HCT116 (cell line): ENCODE results near the gene LRRC72. TPM values are rescaled to one million over a fixed set of nuclear protein-coding genes. Genes with fewer than 3 reads are reported as not detected.

Experiments used
- ATAC-seq: fragments of 200-7000 bp; cut with Tn5 transposase; 2 replicates; pipeline ENCODE4 v1.9.1; 2020; ENCODE audit warnings: mild to moderate bottlenecking, moderate library complexity
- BruUV-seq: library from RNA; stranded (reverse); fragments of 400-500 nt; replicated peaks from 2 replicates; lab custom pipeline; 2021; lab: Mats Ljungman, UMichigan
- CTCF ChIA-PET: fragments of 300-600 bp; sonication (Branson Sonifier 250); formaldehyde crosslinking; loops from one replicate; lab custom pipeline; 2021; ENCODE audit warnings: antibody characterized with exemption; lab: Charles Lee
- POLR2A ChIA-PET: fragments of 300-600, 350-600 bp; sonication (Branson Sonifier 250); formaldehyde crosslinking; loops from one replicate; lab custom pipeline; 2021; ENCODE audit warnings: antibody characterized with exemption; lab: Charles Lee
- RAD21 ChIA-PET, 2 experiments: fragments of 300-600 bp; sonication (Branson Sonifier 250); formaldehyde crosslinking; loops; one replicate each; lab custom pipeline; 2023; ENCODE audit warnings: low total read pairs in 2 of 2; ENCODE audit not compliant: uncharacterized antibody in 2 of 2, unreplicated experiment in 2 of 2, low non-redundant PET in 1 of 2; lab: Charles Lee
- DNase-seq: peaks from one replicate; pipeline ENCODE4 v3.0.0-alpha.2; 2010; ENCODE audit warnings: low read depth, low spot score
- H2AFZ ChIP-seq: fragments of 200-600 bp; shearing (Covaris generic), sonication (generic); 2 replicates; pipeline ENCODE4 v1.6.1; 2017; ENCODE audit warnings: low read depth, mixed run types, mixed read lengths, antibody characterized with exemption, low read length; ENCODE audit not compliant: poor library complexity, severe bottlenecking
- H3K27ac ChIP-seq: 2 replicates; pipeline ENCODE4 v1.5.1; 2012; ENCODE audit warnings: low read depth, low read length
- H3K27me3 ChIP-seq: fragments of 200-600 bp; sonication (generic); 2 replicates; pipeline ENCODE4 v1.6.1; 2016; ENCODE audit warnings: mixed run types, low read length, mixed read lengths; ENCODE audit not compliant: insufficient read depth
- H3K36me3 ChIP-seq, 2 experiments: fragments of 200-500 bp in 1 of 2; fragments of 200-600 bp in 1 of 2; sonication (Bioruptor generic) in 1 of 2; sonication (generic) in 1 of 2; 2 replicates each; pipeline versions ENCODE4 v1.5.1 to v1.6.1; 2014 to 2016; ENCODE audit warnings: low read length in 2 of 2, inconsistent platforms in 1 of 2, mixed read lengths in 1 of 2, mixed run types in 1 of 2; ENCODE audit not compliant: insufficient read depth in 2 of 2, control insufficient read depth in 1 of 2
- H3K4me1 ChIP-seq, 2 experiments: fragments of 200-600 bp in 1 of 2; sonication (generic) in 1 of 2; 2 replicates each; pipeline versions ENCODE4 v1.5.1 to v1.6.1; 2012 to 2017; ENCODE audit warnings: low read length in 2 of 2, inconsistent platforms in 1 of 2, mild to moderate bottlenecking in 1 of 2, mixed read lengths in 1 of 2, mixed run types in 1 of 2, moderate library complexity in 1 of 2; ENCODE audit not compliant: insufficient read depth in 2 of 2, control insufficient read depth in 1 of 2
- H3K4me2 ChIP-seq: fragments of 200-600 bp; sonication (generic); 2 replicates; pipeline ENCODE4 v1.6.1; 2017; ENCODE audit warnings: mixed run types, low read length, mixed read lengths
- H3K4me3 ChIP-seq, 2 experiments: fragments of 200-600 bp in 1 of 2; sonication (generic) in 1 of 2; replicated peaks in 1 of 2; 2 replicates each; pipeline ENCODE4 v1.5.1; 2011 to 2016; ENCODE audit warnings: low read length in 2 of 2, control low read depth in 1 of 2, low read depth in 1 of 2, mild to moderate bottlenecking in 1 of 2, mixed read lengths in 1 of 2, mixed run types in 1 of 2
- H3K79me2 ChIP-seq: fragments of 200-600 bp; sonication (generic); 2 replicates; pipeline ENCODE4 v1.6.1; 2017; ENCODE audit warnings: mild to moderate bottlenecking, mixed run types, low read length, moderate library complexity, mixed read lengths; ENCODE audit not compliant: insufficient read depth
- H3K9ac ChIP-seq: fragments of 200-600 bp; sonication (generic); 2 replicates; pipeline ENCODE4 v1.6.1; 2016; ENCODE audit warnings: low read length, mixed read lengths
- H3K9me2 ChIP-seq: fragments of 200-600 bp; sonication (generic), shearing (Covaris generic); 2 replicates; pipeline ENCODE4 v1.6.1; 2017; ENCODE audit warnings: mixed run types, mild to moderate bottlenecking, moderate library complexity; ENCODE audit not compliant: insufficient read depth
- H3K9me3 ChIP-seq, 2 experiments: fragments of 200-500 bp in 1 of 2; fragments of 200-600 bp in 1 of 2; sonication (Bioruptor generic) in 1 of 2; sonication (generic) in 1 of 2; 2 replicates each; pipeline ENCODE4 v1.6.1; 2014 to 2017; ENCODE audit warnings: low read length in 2 of 2, mixed read lengths in 2 of 2, inconsistent platforms in 1 of 2, low read depth in 1 of 2, mild to moderate bottlenecking in 1 of 2, mixed run types in 1 of 2, moderate library complexity in 1 of 2; ENCODE audit not compliant: control insufficient read depth in 1 of 2, insufficient read depth in 1 of 2
- H4K20me1 ChIP-seq: fragments of 200-600 bp; sonication (generic), shearing (Covaris generic); 2 replicates; pipeline ENCODE4 v1.6.1; 2017; ENCODE audit warnings: mixed run types, mild to moderate bottlenecking, moderate library complexity; ENCODE audit not compliant: insufficient read depth
- CBX3 ChIP-seq: IDR thresholded peaks from 2 replicates; pipeline ENCODE4 v1.6.1; 2012; ENCODE audit warnings: low read depth
- CEBPB ChIP-seq: IDR thresholded peaks from 2 replicates; pipeline ENCODE4 v1.6.1; 2012; ENCODE audit warnings: low read depth
- EGR1 ChIP-seq: IDR thresholded peaks from 2 replicates; pipeline ENCODE4 v1.6.1; 2012; ENCODE audit warnings: low read depth
- ELF1 ChIP-seq: IDR thresholded peaks from 2 replicates; pipeline ENCODE4 v1.6.1; 2012; ENCODE audit warnings: low read depth, borderline replicate concordance
- EZH2 ChIP-seq: fragments of 200-600 bp; sonication (generic); IDR thresholded peaks from 2 replicates; pipeline ENCODE4 v1.6.1; 2017; ENCODE audit warnings: antibody characterized with exemption, mixed run types
- FOSL1 ChIP-seq: IDR thresholded peaks from 2 replicates; pipeline ENCODE4 v1.6.1; 2012; ENCODE audit warnings: low read depth
- JUND ChIP-seq: IDR thresholded peaks from 2 replicates; pipeline ENCODE4 v1.6.1; 2012
- POLR2A ChIP-seq: IDR thresholded peaks from 2 replicates; pipeline ENCODE4 v1.7.0; 2011; ENCODE audit warnings: borderline replicate concordance; ENCODE audit not compliant: insufficient read depth, insufficient read length; ENCODE audit errors: extremely low read depth
- RAD21 ChIP-seq: IDR thresholded peaks from 2 replicates; pipeline ENCODE4 v1.6.1; 2012; ENCODE audit warnings: low read depth, mild to moderate bottlenecking
- SIN3A ChIP-seq: IDR thresholded peaks from 2 replicates; pipeline ENCODE4 v1.6.1; 2012; ENCODE audit warnings: low read depth
- SRF ChIP-seq: IDR thresholded peaks from 2 replicates; pipeline ENCODE4 v1.6.1; 2012; ENCODE audit warnings: low read depth
- TCF7L2 ChIP-seq: IDR thresholded peaks from 2 replicates; pipeline ENCODE4 v1.7.0; 2011; ENCODE audit warnings: borderline replicate concordance, inconsistent platforms; ENCODE audit not compliant: insufficient read depth, insufficient read length; ENCODE audit errors: extremely low read depth
- YY1 ChIP-seq: IDR thresholded peaks from 2 replicates; pipeline ENCODE4 v1.6.1; 2011; ENCODE audit warnings: low read length, low read depth, moderate library complexity, mild to moderate bottlenecking; ENCODE audit not compliant: insufficient replicate concordance; ENCODE audit errors: extremely low read depth
- ZFX ChIP-seq: fragments of 450-650 bp; IDR thresholded peaks from 2 replicates; pipeline ENCODE4 v1.6.1; 2017
- ZNF274 ChIP-seq: fragments of 200-500 bp; sonication (Bioruptor generic); IDR thresholded peaks from 2 replicates; pipeline ENCODE4 v1.6.1; 2014; ENCODE audit warnings: mild to moderate bottlenecking, low read depth, low read length, inconsistent platforms
- intact Hi-C: fragments of 100-400 bp; cut with micrococcal nuclease; formaldehyde crosslinking; loops from 2 replicates; pipeline ENCODE4 v1.10.0; 2022
- total RNA-seq: library from RNA; stranded (reverse); gene quantifications from one replicate; pipeline ENCODE4 v1.2.1, GENCODE V29; 2021; ENCODE audit not compliant: unreplicated experiment
- TF ChIP-seq, protein P1 (sequence below): IDR thresholded peaks from 2 replicates; pipeline ENCODE4 v1.6.1; 2012
- TF ChIP-seq, protein P2 (sequence below): IDR thresholded peaks from 2 replicates; pipeline ENCODE4 v1.6.1; 2012
- TF ChIP-seq, protein P3 (sequence below): IDR thresholded peaks from 2 replicates; pipeline ENCODE4 v1.6.1; 2012; ENCODE audit warnings: low read depth

Gene LRRC72
- total RNA-seq, 1 experiment from 2014 or later: not detected

DNA sequence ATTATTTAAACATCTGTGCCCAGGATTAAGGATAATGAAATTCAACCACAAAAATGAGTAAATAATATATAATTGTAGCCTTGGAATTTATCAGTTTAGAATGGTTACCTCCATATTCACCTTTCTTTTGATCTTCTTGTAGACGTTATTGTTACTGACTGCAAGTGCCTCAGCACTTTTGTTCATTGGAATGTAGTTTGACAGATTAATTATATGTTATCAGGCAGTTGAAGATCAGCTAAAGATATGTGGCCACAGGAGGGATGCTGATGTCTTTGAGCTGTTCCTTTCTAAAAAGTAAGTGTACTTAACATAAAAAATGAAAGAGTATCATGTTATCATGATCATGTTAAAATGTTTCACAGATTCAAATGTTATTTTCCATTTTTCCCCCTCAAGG, 5.6 kb downstream of the LRRC72 start:
- DNase-seq: no peak
- intact Hi-C loops: no loop called here
- Histone ChIP-seq H3K27ac (no peak overlapping the region), H3K36me3 (no peaks in the 10 kb centered on the region), H3K9me2 (no peaks in the 10 kb centered on the region), H2AFZ (no peak overlapping the region), H3K9me3 (no peaks in the 10 kb centered on the region), H4K20me1 (no peaks in the 10 kb centered on the region; the same call in 1 of the 2 replicates), H3K9ac (no peak overlapping the region), H3K4me1 (no peaks in the 10 kb centered on the region), H3K4me2 (no peak overlapping the region), H3K27me3 (no peaks in the 10 kb centered on the region), H3K79me2 (no peaks in the 10 kb centered on the region), H3K4me3 (no peak overlapping the region)
- POLR2A ChIA-PET: interaction anchor here (0.5 kb wide), 1 partner anchor 318 kb away, joined by 6 read pairs; no protein-coding TSS in a partner anchor
- no TSS peak for BruUV-seq
- RAD21 ChIA-PET: no interaction called here
- no peak for ATAC-seq
- TF ChIP-seq ELF1 (no peak), ZFX (no peak)
- CTCF ChIA-PET: no interaction called here

DNA sequence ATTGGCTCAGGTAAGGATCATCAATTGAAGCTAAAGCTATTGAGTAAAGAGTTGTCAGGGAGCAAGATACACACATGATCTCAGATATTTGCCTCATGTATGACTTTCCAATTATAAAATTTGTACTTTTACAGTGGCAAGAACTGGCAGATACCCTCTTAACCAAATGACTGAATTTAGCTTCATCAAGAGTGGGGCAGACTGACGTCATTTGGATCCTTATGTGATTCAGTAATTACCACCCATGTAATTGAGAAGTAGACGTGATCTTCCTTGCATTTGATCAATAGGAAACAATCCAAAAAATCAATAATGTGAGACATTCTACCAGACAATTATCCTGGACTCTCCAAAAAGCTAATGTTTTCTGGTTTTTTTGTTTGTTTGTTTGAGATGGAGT, 8.9 kb downstream of the LRRC72 start:
- CTCF ChIA-PET: interaction anchor here (1.2 kb wide), 2 partner anchors 22 to 29 kb away, joined by 3 to 4 read pairs; no protein-coding TSS in a partner anchor
- ATAC-seq (no peak), DNase-seq (no peak)
- TF ChIP-seq SRF (no peak), YY1 (no peak), SIN3A (no peak), FOSL1 (no peak), RAD21 (no peak), ZFX (no peak), CBX3 (no peak), EGR1 (no peak), TCF7L2 (no peak), ZNF274 (no peak), POLR2A (no peak), CEBPB (no peak), JUND (no peak), EZH2 (no peak)
- TF ChIP-seq, protein P1, sequence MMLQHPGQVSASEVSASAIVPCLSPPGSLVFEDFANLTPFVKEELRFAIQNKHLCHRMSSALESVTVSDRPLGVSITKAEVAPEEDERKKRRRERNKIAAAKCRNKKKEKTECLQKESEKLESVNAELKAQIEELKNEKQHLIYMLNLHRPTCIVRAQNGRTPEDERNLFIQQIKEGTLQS: no peak
- TF ChIP-seq, protein P2, sequence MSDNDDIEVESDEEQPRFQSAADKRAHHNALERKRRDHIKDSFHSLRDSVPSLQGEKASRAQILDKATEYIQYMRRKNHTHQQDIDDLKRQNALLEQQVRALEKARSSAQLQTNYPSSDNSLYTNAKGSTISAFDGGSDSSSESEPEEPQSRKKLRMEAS: no peak
- TF ChIP-seq, protein P3, sequence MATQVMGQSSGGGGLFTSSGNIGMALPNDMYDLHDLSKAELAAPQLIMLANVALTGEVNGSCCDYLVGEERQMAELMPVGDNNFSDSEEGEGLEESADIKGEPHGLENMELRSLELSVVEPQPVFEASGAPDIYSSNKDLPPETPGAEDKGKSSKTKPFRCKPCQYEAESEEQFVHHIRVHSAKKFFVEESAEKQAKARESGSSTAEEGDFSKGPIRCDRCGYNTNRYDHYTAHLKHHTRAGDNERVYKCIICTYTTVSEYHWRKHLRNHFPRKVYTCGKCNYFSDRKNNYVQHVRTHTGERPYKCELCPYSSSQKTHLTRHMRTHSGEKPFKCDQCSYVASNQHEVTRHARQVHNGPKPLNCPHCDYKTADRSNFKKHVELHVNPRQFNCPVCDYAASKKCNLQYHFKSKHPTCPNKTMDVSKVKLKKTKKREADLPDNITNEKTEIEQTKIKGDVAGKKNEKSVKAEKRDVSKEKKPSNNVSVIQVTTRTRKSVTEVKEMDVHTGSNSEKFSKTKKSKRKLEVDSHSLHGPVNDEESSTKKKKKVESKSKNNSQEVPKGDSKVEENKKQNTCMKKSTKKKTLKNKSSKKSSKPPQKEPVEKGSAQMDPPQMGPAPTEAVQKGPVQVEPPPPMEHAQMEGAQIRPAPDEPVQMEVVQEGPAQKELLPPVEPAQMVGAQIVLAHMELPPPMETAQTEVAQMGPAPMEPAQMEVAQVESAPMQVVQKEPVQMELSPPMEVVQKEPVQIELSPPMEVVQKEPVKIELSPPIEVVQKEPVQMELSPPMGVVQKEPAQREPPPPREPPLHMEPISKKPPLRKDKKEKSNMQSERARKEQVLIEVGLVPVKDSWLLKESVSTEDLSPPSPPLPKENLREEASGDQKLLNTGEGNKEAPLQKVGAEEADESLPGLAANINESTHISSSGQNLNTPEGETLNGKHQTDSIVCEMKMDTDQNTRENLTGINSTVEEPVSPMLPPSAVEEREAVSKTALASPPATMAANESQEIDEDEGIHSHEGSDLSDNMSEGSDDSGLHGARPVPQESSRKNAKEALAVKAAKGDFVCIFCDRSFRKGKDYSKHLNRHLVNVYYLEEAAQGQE: no peak
- no peak overlapping the region for H3K4me3 ChIP-seq
- no peaks in the 10 kb centered on the region for H3K9me2 ChIP-seq
- no peaks in the 10 kb centered on the region for H3K9me3 ChIP-seq
- no peak overlapping the region for H2AFZ ChIP-seq
- no peaks in the 10 kb centered on the region for H3K36me3 ChIP-seq
- H3K27ac ChIP-seq: no peak overlapping the region
- no peak overlapping the region for H3K9ac ChIP-seq
- no peaks in the 10 kb centered on the region for H3K27me3 ChIP-seq
- no peaks in the 10 kb centered on the region; the same call in 1 of the 2 replicates for H4K20me1 ChIP-seq
- RAD21 ChIA-PET: no interaction called here
- no peaks in the 10 kb centered on the region for H3K4me1 ChIP-seq
- no peaks in the 10 kb centered on the region for H3K79me2 ChIP-seq
- BruUV-seq: no TSS peak
- intact Hi-C loops: no loop called here
- no peak overlapping the region for H3K4me2 ChIP-seq
- POLR2A ChIA-PET: no interaction called here
